Endodermal cell (in vitro differentiated cells): ENCODE measurements around the gene CDH23. TPM values are rescaled to one million over a fixed set of nuclear protein-coding genes. Genes with fewer than 3 reads are reported as not detected.

Experiments
- DNase-seq: peaks from one replicate; pipeline ENCODE4 v3.0.0-alpha.2; 2017
- H3K27ac ChIP-seq: 2 replicates; pipeline ENCODE4 v1.5.1; 2013; ENCODE audit warnings: mild to moderate bottlenecking, low read depth, low read length, moderate library complexity
- H3K27me3 ChIP-seq: 2 replicates; pipeline ENCODE4 v1.6.1; 2013; ENCODE audit warnings: mild to moderate bottlenecking, low read length, moderate library complexity; ENCODE audit not compliant: insufficient read depth, control insufficient read depth, poor library complexity, severe bottlenecking
- H3K36me3 ChIP-seq: 2 replicates; pipeline ENCODE4 v1.7.0; 2013; ENCODE audit warnings: mild to moderate bottlenecking, low read length, moderate library complexity; ENCODE audit not compliant: control insufficient read depth, insufficient read depth
- H3K4me1 ChIP-seq: one replicate; pipeline ENCODE4 v1.7.0; 2013; ENCODE audit warnings: low read length; ENCODE audit not compliant: control insufficient read depth, insufficient read depth
- H3K4me3 ChIP-seq: 2 replicates; pipeline ENCODE4 v1.5.1; 2013; ENCODE audit warnings: mild to moderate bottlenecking, low read length, moderate library complexity
- H3K9ac ChIP-seq: 2 replicates; pipeline ENCODE4 v1.6.1; 2013; ENCODE audit warnings: mild to moderate bottlenecking, low read length, moderate library complexity; ENCODE audit not compliant: poor library complexity, severe bottlenecking; ENCODE audit errors: extremely low read depth
- H3K9me3 ChIP-seq: 2 replicates; pipeline ENCODE4 v1.6.1; 2013; ENCODE audit warnings: mild to moderate bottlenecking, low read length, moderate library complexity; ENCODE audit not compliant: control insufficient read depth
- H3K27ac Mint-ChIP-seq: 2 replicates; pipeline ENCODE4 v1.8.0; 2020; ENCODE audit warnings: mixed read lengths
- H3K27me3 Mint-ChIP-seq: 2 replicates; pipeline ENCODE4 v1.8.0; 2021; ENCODE audit warnings: mild to moderate bottlenecking, mixed read lengths; ENCODE audit not compliant: insufficient read depth
- H3K36me3 Mint-ChIP-seq: 2 replicates; pipeline ENCODE4 v1.8.0; 2020; ENCODE audit warnings: low read depth, mixed read lengths
- H3K4me1 Mint-ChIP-seq: 2 replicates; pipeline ENCODE4 v1.8.0; 2020; ENCODE audit warnings: mixed read lengths
- H3K4me3 Mint-ChIP-seq: 2 replicates; pipeline ENCODE4 v1.8.0; 2020; ENCODE audit warnings: mild to moderate bottlenecking, moderate library complexity, mixed read lengths
- H3K9me3 Mint-ChIP-seq: 2 replicates; pipeline ENCODE4 v1.8.0; 2020; ENCODE audit warnings: mild to moderate bottlenecking, mixed read lengths
- CTCF ChIP-seq: fragments of 200-600 bp; sonication (generic); conservative IDR thresholded peaks from 2 replicates; pipeline ENCODE4 v1.5.0; 2021; ENCODE audit warnings: antibody characterized with exemption, mild to moderate bottlenecking
- WGBS, 2 experiments: methylation state at CpG; one replicate each; pipeline versions ENCODE4 v1.1.5 to v1.1.7; 2013; ENCODE audit warnings: missing lambda C conversion rate in 2 of 2, mixed read lengths in 1 of 2; ENCODE audit not compliant: insufficient coverage in 1 of 2, insufficient read length in 1 of 2; 5-methylcytosine and 5-hydroxymethylcytosine counted together
- total RNA-seq, 2 donors: library from RNA; stranded (reverse); fragmentation: NEBNext Ultra II Directional in 1 of 2; extraction: Animal tissue kit (Norgen Biotek cat#: 25700) in 1 of 2; gene quantifications; 2 replicates in 1 of 2; 3 replicates in 1 of 2; pipeline ENCODE4 v1.2.1, GENCODE V29; 2021

The CDH23 gene
- total RNA-seq, 2 donors from 2014 or later: 2.1 to 4.2 TPM

GRCh38 chr10:71533936-71534335 is 137.2 kb downstream of the CDH23 start:
- no peak for DNase-seq
- Mint-ChIP-seq H3K9me3 (no peaks in the 10 kb centered on the region), H3K27ac (no peak overlapping the region), H3K4me1 (peaks cover 5% of the 10 kb centered on the region), H3K4me3 (no peak overlapping the region), H3K36me3 (no peaks in the 10 kb centered on the region), H3K27me3 (peaks cover 2% of the 10 kb centered on the region)
- no peaks in the 10 kb centered on the region for H3K27me3 ChIP-seq
- no peaks in the 10 kb centered on the region for H3K36me3 ChIP-seq
- no peaks in the 10 kb centered on the region for H3K9me3 ChIP-seq
- H3K9ac ChIP-seq: no peak overlapping the region
- 89 to 94% methylated on average over 6 to 7 of the region's 7 CpGs for whole genome bisulfite sequencing, 2 experiments
- no peak overlapping the region for H3K27ac ChIP-seq
- H3K4me3 ChIP-seq: no peak overlapping the region
- TF ChIP-seq CTCF: no peak
- H3K4me1 ChIP-seq: no peaks in the 10 kb centered on the region

- 87% methylated on average over 4 of the region's 4 CpGs; no CpG with 5 or more reads in 1 of the 2 experiments for WGBS, 2 experiments
- Histone ChIP-seq H3K27ac (no peak overlapping the region), H3K9ac (no peak overlapping the region), H3K27me3 (no peaks in the 10 kb centered on the region), H3K4me1 (no peaks in the 10 kb centered on the region), H3K36me3 (no peaks in the 10 kb centered on the region), H3K4me3 (no peak overlapping the region), H3K9me3 (no peaks in the 10 kb centered on the region)
- DNase-seq: no peak
- Mint-ChIP-seq H3K27ac (no peak overlapping the region), H3K9me3 (no peaks in the 10 kb centered on the region), H3K36me3 (no peaks in the 10 kb centered on the region), H3K27me3 (peaks cover 2% of the 10 kb centered on the region), H3K4me3 (no peak overlapping the region), H3K4me1 (peaks cover 4% of the 10 kb centered on the region)
- TF ChIP-seq CTCF: no peak
These were observed 138.0 kb downstream of the CDH23 start for GRCh38 chr10:71534568-71535194.

GRCh38 chr10:71536332-71536731 is 139.6 kb downstream of the CDH23 start:
- H3K4me1 Mint-ChIP-seq: peaks cover 4% of the 10 kb centered on the region
- no peak overlapping the region for H3K9ac ChIP-seq
- no peaks in the 10 kb centered on the region for H3K4me1 ChIP-seq
- WGBS, 2 experiments: 90 to 95% methylated on average over 6 of the region's 6 CpGs
- no peaks in the 10 kb centered on the region for H3K9me3 ChIP-seq
- DNase-seq: no peak
- no peak for TF ChIP-seq CTCF
- H3K27me3 ChIP-seq: no peaks in the 10 kb centered on the region
- H3K9me3 Mint-ChIP-seq: no peaks in the 10 kb centered on the region
- H3K36me3 Mint-ChIP-seq: no peaks in the 10 kb centered on the region
- H3K4me3 Mint-ChIP-seq: no peak overlapping the region
- no peak overlapping the region for H3K27ac ChIP-seq
- H3K36me3 ChIP-seq: no peaks in the 10 kb centered on the region
- no peak overlapping the region for H3K4me3 ChIP-seq
- no peak overlapping the region for H3K27ac Mint-ChIP-seq
- peaks cover 2% of the 10 kb centered on the region for H3K27me3 Mint-ChIP-seq
